Measurements from ENCODE around the gene ZNF837.
"Not testable (repeated sequence)": the region's sequence is repeated elsewhere in the genome, so short reads cannot be mapped to it uniquely, and the experiment has no call there.

The ZNF837 gene

DNA sequence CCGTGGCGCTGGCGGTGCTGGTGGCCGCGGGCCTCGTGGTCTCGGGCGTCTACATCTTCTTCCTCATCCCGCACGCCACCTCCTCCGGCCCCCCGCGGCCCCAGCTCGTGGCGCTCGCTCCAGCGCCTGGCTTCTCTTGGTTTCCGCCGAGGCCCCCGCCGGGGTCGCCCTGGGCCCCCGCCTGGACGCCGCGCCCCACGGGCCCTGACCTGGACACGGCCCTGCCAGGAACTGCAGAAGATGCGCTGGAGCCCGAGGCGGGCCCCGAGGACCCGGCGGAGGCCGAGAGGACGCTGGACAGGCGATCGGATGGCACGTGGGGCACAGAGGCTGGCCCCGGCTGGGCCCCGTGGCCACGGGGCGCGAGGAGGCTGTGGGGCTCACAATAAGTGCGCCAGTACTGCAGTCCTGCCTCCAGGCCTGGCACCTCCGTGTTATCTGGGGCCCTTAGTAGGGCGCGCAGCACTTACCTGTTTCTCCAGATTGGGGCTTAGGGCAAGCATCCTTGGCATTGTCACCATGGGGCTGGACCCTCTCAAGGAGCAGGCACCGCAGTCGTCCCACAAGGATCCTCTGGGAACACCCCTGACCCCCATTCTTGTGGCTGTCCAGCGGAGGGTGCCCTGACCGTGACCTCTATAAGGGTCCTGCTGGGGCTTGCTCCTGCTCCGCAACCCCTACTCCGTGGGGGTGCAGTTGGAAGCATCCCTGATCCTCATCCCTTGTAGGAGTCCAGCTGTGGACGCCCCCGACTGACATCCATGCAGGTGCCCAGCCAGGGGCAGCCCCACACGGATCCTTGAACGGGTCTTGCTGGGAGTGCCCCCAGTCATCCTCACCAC lies 16.1 kb upstream of the ZNF837 start:
- no peak for DNase-seq (ENCODE audit: low read depth in 2 of 2)

GRCh38 chr19:58395979-58396627 lies 15.3 kb upstream of the ZNF837 start:
- DNase-seq (ENCODE audit: low read depth in 2 of 2): no peak

DNA sequence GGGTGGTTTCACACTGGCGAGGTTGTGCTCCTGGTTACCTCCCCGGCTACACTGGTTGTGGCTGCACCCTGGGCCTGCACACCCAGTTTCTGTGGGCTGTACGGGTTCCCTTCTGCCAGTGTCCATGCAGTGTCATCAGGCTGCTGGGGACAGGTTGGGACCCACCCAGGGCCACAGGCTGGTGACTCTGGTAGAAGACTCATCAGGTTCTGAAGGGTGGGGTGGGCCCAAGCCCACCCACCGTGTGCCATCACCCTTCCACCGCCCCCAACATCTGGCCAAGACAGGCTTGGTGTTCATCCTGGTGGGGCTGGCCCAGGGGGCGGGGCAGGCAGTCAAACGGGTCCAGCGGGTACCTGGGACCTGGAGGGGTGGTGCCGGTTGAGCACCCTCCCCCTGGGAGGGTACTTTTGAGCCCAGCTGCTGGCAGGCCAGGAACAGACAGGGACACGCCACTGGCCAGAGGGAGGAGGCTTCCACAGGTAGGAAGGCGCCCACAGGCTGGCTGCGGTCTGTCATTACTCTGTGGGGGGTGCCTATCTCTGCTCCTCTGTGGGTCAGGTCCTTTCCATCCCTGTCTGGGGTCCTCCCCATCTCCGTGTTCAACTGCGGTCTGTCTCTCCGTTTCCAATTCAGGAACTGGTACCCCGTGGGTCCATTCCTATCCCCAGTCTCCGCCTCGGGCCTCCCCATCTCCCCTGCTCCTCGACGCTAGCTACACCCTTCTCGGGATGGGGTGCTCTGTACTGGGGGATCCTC lies 14.6 kb upstream of the ZNF837 start, which contains the start of gene RNF225:
TSS of gene RNF225 (plus strand) at position 437 of the 759 bp plus-strand sequence. CDS start 434 bp downstream, outside the sequence.
- no peak for DNase-seq (ENCODE audit: low read depth in 2 of 2)

- DNase-seq (ENCODE audit: low read depth in 2 of 2): no peak
Observed at GRCh38 chr19:58394821-58395219, 14.0 kb upstream of the ZNF837 start.

DNA sequence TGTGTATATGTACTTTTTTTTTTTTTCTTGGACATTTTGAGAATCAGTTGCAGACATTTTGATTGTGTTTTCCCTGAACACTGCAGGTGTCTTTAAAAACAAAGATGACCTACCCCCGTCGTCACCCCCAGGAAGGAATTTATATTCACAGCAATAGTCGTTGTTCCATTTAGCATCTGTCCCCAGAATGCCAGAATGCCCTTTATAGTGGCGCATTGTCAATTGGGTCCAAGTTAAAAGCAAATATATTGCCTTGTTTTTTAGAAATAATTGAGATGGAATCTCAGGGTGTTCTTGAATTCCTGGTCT lies 12.8 kb upstream of the ZNF837 start:
- no peak for DNase-seq (ENCODE audit: low read depth in 2 of 2)

GRCh38 chr19:58392945-58393724 lies 12.3 kb upstream of the ZNF837 start:
- no peak for DNase-seq (ENCODE audit: low read depth in 2 of 2)

DNA sequence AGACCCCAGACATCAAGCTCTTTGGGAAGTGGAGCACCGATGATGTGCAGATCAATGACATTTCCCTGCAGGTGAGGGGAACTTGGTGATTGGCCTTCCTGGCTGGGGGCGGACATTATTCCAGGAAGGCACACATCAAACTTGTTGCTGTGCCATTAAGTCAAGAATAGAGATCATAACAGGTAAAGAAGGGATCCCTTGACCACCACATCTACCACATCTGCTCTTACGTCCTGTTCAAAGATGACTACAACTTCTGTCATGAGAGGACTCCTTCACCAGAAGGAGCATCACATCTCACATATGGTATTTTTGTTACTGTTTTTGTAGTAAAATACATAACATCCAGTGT lies 7.3 kb upstream of the ZNF837 start:
- no peak for DNase-seq (ENCODE audit: low read depth in 2 of 2)

GRCh38 chr19:58387338-58388174 lies 6.7 kb upstream of the ZNF837 start:
- DNase-seq (ENCODE audit: low read depth in 2 of 2): no peak

DNA sequence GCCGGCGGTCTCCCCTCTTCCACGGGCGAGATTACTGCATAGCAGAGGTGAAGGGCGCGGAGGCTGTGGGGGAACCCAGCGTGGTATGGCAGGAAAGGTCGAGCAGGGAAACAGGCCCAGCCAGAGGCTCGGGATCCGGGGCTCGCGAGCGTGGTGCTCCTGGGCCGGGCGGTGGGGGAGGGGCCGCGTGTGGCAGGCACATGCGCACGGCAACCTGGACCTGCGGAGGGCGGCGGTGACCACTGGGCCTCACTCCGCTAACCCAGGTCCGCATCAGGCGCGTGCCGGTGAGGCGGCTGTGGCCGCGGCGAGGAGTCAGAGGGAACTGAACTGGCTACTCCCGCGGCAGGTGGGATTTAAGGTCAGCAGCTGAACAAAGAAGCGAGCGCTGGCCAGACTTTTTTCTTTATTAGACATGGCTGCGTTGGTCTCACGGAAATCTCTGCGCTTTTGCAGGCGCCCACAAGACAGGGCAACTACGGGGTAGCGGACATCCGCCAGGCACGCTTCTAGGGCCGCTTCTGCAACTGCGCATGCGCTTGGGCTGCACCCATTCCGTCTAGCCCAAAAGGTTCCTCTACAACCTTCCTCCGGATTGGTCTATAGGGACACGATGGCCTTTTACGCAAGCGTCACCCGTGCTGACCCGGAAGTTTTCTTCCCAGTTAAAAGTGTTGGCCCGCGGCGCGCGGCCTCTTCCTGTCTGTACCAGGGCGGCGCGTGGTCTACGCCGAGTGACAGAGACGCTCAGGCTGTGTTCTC lies 5.9 kb upstream of the ZNF837 start, which contains the start of gene RPS5:
TSS of gene RPS5 (plus strand) at position 694 of the 762 bp plus-strand sequence. CDS start 869 bp downstream, outside the sequence.
- peak; percentile 93 to 95 for DNase-seq (ENCODE audit: low read depth in 2 of 2)

GRCh38 chr19:58385891-58386575 lies 5.2 kb upstream of the ZNF837 start:
- no peak for DNase-seq (ENCODE audit: low read depth in 2 of 2)

- DNase-seq (ENCODE audit: low read depth in 2 of 2): no peak
Observed at GRCh38 chr19:58385313-58385890, 4.6 kb upstream of the ZNF837 start.

- no peak for DNase-seq (ENCODE audit: low read depth in 2 of 2)
Observed at GRCh38 chr19:58382997-58383603, 2.3 kb upstream of the ZNF837 start.

DNA sequence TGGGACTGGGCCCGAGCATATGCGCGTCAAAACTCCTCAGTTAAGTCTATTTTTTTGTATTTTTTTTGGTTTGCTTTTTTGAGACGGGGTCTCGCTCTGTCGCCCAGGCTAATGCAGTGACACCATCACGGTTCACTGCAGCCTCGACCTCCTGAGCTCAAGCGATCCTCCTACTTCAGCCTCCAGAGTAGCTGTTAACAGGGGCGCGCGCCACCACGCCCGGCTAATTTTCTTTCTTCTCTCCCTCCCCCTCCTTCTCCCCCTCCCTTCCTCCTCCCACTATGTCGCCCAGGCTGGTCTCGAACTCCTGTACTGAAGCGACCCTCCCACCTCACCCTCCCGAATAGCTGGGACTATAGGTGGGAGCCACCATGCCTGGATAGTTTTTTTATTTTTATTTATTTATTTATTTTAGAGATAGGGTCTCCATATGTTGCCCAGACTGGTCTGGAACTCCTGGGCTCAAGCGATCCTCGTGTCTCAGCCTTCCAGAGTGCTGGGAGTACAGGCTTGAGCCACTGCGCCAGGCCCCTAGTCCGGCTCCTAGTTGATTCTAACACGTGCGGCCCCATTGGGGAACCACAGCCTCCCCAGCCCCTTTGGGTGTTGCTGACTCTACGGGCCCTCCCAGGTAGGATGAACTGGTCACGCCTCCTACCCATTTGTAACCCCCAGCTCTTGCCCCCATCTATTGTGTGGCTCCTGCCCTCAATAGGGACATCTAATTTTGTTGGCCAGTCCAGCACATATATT lies 806 bp upstream of the ZNF837 start:
- DNase-seq (ENCODE audit: low read depth in 2 of 2): no peak

- no peak for DNase-seq (ENCODE audit: low read depth in 2 of 2)
Observed at GRCh38 chr19:58380037-58380661, 681 bp downstream of the ZNF837 start.

GRCh38 chr19:58379246-58379645 lies 1.6 kb downstream of the ZNF837 start:
- DNase-seq (ENCODE audit: low read depth in 2 of 2): no peak

- DNase-seq (ENCODE audit: low read depth in 2 of 2): not testable (repeated sequence)
Observed at GRCh38 chr19:58376724-58377123, 4.1 kb downstream of the ZNF837 start.

GRCh38 chr19:58374200-58374599 lies 6.6 kb downstream of the ZNF837 start:
- DNase-seq (ENCODE audit: low read depth in 2 of 2): no peak
